Fibroblast of lung (primary cell): ENCODE results near the gene FAM117B.

Experiments used
- EZH2 ChIP-seq: IDR thresholded peaks from 2 replicates; pipeline ENCODE4 v1.5.1; 2012; ENCODE audit warnings: low read length, control low read depth, mild to moderate bottlenecking; ENCODE audit errors: missing control alignments
- TF ChIP-seq, protein P1 (sequence below), 2 donors: IDR thresholded peaks in 1 of 2; conservative IDR thresholded peaks in 1 of 2; 1 replicate in 1 of 2; 2 replicates in 1 of 2; pipeline ENCODE4 v1.5.1; 2011 to 2012; ENCODE audit warnings: low read length in 2 of 2, control low read depth in 1 of 2, inconsistent platforms in 1 of 2, low read depth in 1 of 2, mild to moderate bottlenecking in 1 of 2

DNA sequence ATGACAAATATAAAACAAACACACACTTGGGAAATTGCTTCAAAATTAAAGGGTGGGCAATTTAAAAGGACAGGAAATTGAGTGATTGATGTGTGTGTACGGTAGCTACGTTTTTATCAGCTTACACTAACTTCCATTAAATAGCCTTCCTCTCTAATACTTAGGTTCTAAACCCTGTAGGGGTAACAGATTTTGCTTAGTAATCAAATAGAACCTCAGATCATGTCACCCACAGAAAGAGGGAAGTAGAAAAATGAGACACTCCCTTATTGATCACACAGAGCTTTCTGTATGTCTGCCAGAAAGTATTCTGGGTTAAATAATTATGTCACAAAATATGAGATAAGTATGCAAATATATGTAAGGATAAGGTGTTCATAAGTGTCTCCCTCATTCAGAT, 143.4 kb downstream of the FAM117B start:
- TF ChIP-seq, protein P1, sequence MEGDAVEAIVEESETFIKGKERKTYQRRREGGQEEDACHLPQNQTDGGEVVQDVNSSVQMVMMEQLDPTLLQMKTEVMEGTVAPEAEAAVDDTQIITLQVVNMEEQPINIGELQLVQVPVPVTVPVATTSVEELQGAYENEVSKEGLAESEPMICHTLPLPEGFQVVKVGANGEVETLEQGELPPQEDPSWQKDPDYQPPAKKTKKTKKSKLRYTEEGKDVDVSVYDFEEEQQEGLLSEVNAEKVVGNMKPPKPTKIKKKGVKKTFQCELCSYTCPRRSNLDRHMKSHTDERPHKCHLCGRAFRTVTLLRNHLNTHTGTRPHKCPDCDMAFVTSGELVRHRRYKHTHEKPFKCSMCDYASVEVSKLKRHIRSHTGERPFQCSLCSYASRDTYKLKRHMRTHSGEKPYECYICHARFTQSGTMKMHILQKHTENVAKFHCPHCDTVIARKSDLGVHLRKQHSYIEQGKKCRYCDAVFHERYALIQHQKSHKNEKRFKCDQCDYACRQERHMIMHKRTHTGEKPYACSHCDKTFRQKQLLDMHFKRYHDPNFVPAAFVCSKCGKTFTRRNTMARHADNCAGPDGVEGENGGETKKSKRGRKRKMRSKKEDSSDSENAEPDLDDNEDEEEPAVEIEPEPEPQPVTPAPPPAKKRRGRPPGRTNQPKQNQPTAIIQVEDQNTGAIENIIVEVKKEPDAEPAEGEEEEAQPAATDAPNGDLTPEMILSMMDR (conservative IDR thresholded peaks at IDR 0.05 in 1 of 2, IDR thresholded peaks at IDR 0.05 in 1 of 2; ENCODE audit: low read depth in 1 of 2, low read length in 2 of 2) = no peak
- TF ChIP-seq EZH2 = no peak
